ENCODE measurements around the gene RDH13.

GRCh38 chr19:55106591-55106990 is 43.6 kb upstream of the RDH13 start:
- TF ChIP-seq POLR2A (IDR thresholded peaks at IDR 0.05) (no peak), CTCF (IDR thresholded peaks at IDR 0.05) (no peak)

Data from ovary (tissue), 3 donors.